Activated naive CD4-positive, alpha-beta T cell treated with anti-CD3 and anti-CD28 coated beads, Interleukin-2, amount 50 U/mL, for 16 hours (primary cell): ENCODE results near the gene BHLHE23.

Experiments
- DNase-seq: peaks from one replicate; pipeline ENCODE4 v3.0.0-alpha.2; 2020

Gene BHLHE23

GRCh38 chr20:63042448-63043071 is 35.8 kb upstream of the BHLHE23 start:
- DNase-seq = no peak

DNA sequence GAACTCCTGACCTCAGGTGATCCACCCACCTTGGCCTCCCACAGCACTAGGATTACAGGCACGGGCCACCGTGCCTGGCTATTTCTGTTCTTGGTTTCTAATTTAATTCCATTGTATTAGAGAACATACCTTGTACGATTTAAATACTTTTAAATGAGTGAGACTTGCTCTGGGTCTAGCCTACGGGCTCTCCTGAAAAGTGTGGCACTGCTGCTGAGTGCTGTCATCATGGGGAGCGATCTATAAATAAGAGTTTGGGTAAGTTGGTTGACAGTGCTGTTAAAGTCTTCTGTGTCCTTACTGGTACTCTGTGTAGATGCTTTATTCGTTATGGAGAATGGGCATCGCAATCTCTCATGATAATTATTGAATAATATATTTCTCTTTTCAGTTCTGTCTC is 35.0 kb upstream of the BHLHE23 start:
- no peak for DNase-seq

- no peak for DNase-seq
These were observed 31.0 kb upstream of the BHLHE23 start for GRCh38 chr20:63037669-63038268.

DNA sequence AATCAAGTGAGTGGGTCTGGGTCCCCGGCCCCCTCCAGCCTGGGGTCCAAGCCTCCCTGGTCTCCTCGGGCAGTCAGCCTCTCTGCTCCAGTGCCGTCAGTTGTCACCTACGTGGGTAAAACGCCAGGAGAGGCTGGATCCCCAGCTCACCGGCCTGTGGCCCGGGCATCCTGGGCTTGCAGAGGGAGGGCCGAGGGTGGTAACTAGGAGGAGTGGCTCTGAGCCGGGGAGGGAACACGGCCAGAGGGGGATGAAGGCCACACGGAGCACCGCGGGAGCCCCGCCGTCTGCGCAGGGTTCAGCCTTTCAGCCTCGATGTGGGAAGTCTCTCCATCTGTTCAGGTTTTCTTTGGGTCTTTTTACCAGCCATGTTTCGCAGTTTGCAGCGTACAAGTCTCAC is 29.5 kb upstream of the BHLHE23 start:
- peak; percentile 8 for DNase-seq

GRCh38 chr20:63035603-63036185 is 28.9 kb upstream of the BHLHE23 start:
- no peak for DNase-seq

- DNase-seq = peak; percentile 9
These were observed 28.2 kb upstream of the BHLHE23 start for GRCh38 chr20:63034710-63035602.

GRCh38 chr20:63033794-63034709 is 27.3 kb upstream of the BHLHE23 start:
- DNase-seq = peak; percentile 5

DNA sequence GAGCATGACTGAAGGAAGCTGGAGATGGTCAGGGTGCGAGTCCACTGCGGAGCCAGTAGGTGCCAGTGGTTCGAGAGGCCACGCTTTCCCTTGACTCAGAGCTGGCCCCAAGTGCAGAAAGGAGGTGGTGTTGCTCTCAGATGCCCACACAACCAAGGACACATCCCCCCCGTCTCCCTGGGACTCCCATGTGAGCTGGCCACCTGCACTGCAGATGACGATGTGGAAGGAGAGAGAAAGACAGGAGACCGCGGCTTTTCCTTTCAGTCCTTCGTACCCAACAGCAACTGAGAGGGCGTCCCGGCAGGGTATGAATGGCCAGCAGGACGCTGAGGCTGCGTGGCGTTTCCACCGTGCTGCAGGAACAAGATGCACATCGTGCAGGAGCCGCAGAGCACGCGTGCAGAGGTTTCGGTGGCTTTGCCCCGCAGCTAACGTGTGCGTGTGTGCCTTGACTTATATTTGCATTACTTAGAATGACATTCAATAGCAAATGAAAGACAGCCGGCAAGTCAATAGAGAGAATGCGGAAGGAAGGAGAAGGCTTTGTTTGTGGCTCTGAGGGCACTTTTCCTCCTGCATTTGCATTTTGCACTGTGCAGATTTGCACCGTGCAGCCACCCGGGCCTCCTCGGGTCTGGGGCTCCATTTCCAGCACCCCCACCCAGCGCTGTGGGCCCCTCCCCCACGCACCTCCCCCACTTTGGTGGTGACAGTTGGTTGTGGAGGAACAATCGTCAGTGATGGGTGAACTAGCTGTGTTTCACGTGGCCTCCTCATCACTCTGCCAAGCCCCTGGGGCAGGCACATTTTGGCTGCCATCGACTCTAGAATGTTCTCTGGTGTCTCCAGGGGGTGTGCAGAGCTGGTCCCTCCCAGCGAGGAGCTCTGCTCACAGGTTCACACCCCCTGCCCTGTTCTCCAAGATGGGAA is 26.4 kb upstream of the BHLHE23 start:
- peak; percentile 17 for DNase-seq

- DNase-seq = peak; percentile 6
These were observed 25.4 kb upstream of the BHLHE23 start for GRCh38 chr20:63032026-63032800.

- peak; percentile 9 for DNase-seq
These were observed 24.7 kb upstream of the BHLHE23 start for GRCh38 chr20:63031251-63032014.

DNA sequence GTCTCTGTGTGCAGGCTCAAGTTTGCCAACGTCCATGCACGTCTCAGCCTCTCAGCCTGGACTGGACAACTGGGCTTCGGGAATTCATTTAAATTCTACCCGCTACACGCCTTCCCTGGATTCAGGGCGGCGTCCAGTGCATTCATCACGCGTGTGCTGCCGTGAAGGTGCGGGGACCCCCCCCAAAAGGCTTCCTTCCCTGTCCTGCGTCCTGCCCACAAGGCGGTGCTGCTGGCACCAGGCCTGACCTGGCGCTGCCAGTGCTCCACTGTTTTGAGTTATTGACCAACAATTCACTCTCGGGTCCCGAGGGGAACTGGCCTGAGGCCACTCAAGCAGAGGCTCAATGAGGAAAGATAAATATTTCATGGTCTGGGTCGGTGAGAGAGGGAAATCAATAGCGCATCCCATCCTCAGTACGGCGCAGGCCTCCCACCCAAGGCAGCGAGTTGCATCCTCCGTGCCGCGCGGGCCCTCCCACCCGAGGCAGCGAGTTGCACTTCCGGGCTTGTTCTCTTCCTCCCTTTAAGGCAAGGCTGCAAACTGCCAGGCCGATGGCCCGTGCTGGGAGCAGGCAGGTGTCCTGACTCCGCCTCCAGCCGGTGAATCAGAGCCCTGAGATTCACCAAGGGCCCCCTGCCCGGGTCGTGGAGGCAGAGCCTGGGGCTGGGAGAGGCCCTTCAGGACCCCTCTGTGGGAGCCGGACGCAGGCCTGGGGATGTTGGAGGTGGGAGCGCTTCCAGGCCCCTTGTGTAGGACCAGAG is 22.8 kb upstream of the BHLHE23 start:
- DNase-seq = no peak

- DNase-seq = no peak
These were observed 21.7 kb upstream of the BHLHE23 start for GRCh38 chr20:63028461-63028921.

GRCh38 chr20:63027922-63028389 is 21.2 kb upstream of the BHLHE23 start:
- DNase-seq = no peak

DNA sequence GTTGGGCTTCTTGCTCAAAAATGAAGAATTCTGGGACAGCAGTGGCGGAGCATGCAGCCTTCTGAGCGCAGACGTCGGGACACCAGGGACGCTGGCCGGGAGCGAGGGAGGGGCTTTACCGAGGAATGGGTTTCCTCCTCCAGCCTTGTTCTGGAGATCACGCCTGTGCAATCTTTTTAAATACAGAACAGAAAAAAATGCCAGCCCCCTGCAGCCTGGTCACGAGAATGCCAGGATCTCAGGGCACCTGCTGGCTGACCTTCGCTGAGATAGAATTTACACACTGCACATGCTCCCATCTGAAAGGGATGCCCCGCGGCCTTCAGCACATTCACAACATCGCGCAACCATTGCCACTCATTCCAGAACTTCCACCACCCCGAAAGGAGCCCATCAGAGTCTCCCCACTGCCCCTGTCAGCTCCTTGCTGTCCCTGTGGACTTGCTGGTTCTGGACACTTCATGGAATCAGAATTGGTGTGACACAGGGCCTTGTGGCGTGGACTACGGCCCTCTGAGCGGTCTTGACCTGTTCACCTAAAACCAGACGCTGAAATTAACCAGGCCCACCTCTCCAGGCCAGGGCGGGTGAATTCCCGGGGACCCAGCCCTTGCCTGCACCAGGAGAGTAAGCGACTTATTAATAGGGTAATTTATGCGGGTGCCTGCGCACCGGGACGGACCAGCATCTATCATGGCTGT is 20.6 kb upstream of the BHLHE23 start:
- DNase-seq = no peak

- no peak for DNase-seq
These were observed 19.9 kb upstream of the BHLHE23 start for GRCh38 chr20:63026582-63027165.

DNA sequence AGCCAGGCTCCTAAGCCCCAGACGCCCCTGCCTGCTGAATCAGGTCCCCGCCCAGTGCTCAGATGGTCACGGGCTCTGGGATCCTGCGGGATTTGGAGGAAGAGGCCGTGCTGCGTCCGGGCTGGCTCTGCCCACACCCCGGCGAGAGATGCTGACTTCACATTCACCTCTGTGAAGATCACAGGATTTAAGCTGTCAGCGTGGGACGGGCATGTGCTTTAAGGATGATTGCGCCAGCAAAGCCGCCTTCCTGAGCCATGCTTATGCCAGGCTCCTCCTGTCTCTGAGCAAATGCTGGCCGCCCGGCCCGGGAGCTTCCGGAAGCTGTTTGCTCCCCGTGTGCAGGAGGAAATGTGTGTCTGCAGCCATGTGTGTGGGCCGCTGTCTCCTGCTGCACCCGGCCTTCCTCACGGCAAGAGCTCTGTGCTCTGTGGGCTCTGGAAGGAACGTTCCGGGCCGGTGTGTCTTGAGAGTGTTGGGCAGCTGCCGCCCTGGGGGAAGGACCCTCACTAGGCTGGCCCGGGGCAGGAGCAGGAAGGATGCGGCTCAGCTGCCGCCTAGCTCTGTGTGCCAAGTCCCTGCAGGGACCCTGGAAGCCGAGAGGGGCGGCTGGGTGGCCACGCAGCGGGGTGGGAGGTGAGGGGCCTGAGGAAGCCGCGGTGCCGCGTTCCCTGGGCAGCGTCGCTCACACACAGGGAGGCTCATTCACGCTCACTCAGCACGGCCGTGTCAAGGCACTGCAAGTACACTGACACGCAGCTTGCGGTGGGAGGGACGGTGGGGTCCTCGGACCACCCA is 19.0 kb upstream of the BHLHE23 start:
- no peak for DNase-seq
